HG03378 (cell line): ENCODE data around the gene LRRC15.

ENCODE experiments used
- ATAC-seq: cut with Tn5 transposase; IDR thresholded peaks from one replicate; pipeline ENCODE4 v1.9.1; 2021; ENCODE audit warnings: mild to moderate bottlenecking, moderate library complexity; ENCODE audit not compliant: unreplicated experiment

The LRRC15 gene

GRCh38 chr3:194336601-194337355, 32.8 kb downstream of the LRRC15 start:
- no peak for ATAC-seq

DNA sequence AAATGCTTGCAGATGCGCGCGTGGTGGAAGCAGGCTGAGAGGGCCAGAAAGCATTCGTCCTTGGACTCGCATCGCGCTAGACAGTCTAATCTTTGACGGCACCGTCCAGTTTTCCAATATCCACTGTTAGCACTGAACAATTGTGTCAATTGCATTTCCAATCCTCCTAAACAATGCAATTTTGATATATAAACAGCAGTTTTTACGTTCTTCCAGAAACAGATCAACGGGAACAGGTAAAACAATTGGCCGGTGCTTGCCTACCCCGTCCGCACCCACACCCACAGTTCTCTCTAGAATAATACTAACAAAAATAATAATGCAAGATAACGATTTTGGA, 35.6 kb downstream of the LRRC15 start:
- ATAC-seq: no peak

DNA sequence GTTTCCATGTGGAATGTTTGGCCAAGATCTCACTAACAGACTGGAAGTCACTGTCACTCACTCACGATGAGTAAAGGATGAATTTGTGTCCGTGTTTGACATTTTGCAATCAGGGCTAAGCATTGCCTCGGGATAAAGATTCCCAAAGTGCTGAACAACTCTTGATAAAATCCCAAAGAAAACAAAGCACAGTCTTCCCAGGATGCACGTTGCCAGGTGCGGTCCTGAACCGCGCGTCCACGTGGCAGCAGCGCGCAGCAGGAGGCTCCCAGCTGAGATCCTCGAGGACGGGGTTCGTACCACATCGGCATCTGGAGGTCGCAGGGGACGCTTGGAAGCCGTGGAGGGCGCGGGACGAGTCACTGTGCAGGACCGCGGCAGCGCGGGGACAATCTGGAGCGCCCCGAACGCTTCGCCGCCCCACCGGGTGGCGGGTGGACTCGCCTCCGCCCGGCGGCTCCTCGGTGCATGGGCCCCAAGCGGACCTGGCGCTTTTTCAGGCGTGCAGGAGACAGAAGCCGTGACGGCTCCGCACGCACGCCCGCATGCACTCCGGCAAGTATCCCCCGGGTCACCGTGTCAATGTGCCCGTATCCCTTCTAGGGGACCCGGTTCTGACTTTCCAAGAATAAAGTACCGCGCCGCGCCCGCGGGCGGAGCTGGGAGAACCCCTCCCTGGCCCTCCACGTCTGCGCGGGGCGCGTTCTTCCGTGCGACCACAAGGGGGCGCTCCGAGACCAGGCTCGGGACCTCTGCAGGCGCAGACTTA, 36.1 kb downstream of the LRRC15 start:
- ATAC-seq: peak; percentile 75

GRCh38 chr3:194332858-194333211, 36.7 kb downstream of the LRRC15 start:
- no peak for ATAC-seq

DNA sequence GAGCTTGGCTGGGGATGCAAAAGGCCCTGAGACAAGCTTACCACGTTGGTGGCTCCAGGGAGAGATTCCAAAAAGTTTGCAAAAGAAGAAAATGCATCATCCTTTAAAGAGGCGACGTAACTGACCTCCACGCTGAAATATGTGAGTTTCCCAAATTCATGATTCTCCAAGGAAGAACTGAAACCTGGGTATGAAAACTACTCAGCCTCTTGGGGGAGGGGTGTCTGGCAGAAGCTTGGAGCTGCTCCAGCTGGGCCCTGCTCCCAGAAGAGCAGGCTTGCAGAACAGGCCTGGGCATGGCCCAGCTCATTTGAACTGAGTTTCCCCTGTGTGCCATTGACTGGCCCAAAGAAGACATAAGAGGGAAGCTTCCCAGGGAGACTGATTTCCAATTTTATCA, 39.0 kb downstream of the LRRC15 start:
- no peak for ATAC-seq

GRCh38 chr3:194330160-194330559, 39.4 kb downstream of the LRRC15 start:
- ATAC-seq: no peak

DNA sequence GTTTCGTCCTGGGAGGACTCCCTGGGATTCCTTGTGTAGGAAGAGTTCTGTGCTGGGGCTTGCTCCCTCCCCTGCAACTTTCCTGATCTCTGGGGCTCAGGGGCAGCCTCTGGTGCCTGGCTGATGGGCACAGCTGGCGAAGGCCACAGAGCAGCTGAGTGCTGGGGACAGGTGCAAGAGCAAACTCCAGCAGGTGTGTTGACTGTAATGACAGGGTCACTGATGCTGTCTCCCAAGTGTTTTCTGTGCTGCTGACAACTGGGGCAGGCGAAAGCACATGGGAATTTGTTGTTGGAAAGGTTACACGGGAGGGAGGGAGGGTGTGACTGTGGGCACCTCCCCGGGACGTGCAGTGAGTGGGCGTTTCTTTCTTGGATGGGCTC, 40.0 kb downstream of the LRRC15 start:
- no peak for ATAC-seq

- ATAC-seq: no peak
Measured at GRCh38 chr3:194328942-194329582, 40.5 kb downstream of the LRRC15 start.

DNA sequence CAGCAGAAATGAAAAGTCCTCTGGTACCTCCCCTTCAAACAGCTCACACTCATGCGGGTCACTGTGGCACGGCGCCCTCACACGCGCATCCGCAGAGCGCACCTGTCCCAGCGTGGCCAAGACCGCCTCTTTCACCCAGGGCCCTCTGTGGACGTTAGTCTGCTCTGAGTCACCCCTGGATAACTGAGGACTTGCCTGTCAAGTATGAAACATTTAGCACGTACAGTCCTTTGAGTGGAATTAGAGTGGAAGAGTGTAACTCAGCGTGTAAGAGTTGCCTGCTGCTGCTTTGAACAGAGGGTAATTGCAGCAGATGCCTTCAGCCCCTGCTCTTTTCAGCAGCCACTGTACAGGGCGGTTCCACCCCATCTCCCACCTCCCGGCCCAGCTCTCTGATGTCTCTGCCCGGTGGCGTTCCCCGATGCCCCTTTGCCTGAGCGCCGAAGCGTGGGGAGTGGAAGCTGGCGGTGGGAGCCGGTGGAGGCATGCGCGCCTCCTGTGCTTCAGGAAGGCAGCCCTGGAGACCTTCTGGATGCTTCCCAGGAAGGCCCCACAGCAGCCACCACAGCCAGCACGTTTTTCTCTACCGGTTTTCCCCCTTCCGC, 41.4 kb downstream of the LRRC15 start:
- ATAC-seq: no peak

- ATAC-seq: no peak
Measured at GRCh38 chr3:194327218-194328052, 42.1 kb downstream of the LRRC15 start.

DNA sequence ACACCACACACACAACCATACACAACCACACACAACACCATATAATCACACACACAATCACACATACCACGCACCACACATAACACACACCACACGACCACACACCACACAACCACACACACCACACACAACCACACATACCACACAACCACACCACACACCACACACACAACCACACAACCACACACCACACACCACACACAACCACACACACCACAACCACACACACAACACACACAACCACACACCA, 42.6 kb downstream of the LRRC15 start:
- ATAC-seq: no peak

- no peak for ATAC-seq
Measured at GRCh38 chr3:194326192-194326967, 43.2 kb downstream of the LRRC15 start.

GRCh38 chr3:194325424-194326153, 44.0 kb downstream of the LRRC15 start:
- no peak for ATAC-seq

GRCh38 chr3:194324823-194325327, 44.7 kb downstream of the LRRC15 start:
- ATAC-seq: no peak

GRCh38 chr3:194323785-194324735, 45.5 kb downstream of the LRRC15 start:
- peak; percentile 66 for ATAC-seq

DNA sequence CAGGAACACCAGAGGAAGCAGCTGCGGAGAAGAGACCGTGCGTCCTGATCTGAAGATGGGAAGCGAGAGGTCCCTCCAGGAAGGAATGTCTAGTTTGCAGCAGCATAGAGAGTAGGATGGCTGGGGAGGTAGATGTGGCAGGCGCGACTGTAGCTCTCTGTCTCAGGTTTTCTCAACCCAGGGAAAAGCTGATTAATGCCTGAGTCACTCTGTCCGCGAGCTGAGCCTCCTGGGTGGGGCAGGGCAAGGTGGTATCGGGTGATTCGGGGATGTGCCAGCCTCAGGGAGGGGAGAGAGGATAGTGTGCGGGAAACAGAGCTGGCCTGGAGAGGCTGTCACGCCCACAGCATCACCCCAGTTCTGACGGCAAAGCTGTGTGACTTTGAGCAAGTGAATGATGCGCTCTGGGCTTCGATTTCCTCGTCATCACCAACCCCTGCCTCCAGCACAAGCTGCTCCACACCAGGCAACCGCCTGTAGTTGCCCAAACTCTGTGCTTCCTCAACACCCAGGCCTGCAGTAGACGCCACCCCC, 46.8 kb downstream of the LRRC15 start:
- no peak for ATAC-seq

- ATAC-seq: no peak
Measured at GRCh38 chr3:194321693-194322640, 47.6 kb downstream of the LRRC15 start.
